Inferior parietal cortex (tissue), 1 donor: ENCODE measurements around the gene MUC2.

Experiments
- DNase-seq: peaks from one replicate; pipeline ENCODE4 v3.0.0-alpha.2; 2016; ENCODE audit errors: extremely low spot score

Gene MUC2

GRCh38 chr11:1087961-1088926 is 13.6 kb downstream of the MUC2 start:
- DNase-seq, result no peak

DNA sequence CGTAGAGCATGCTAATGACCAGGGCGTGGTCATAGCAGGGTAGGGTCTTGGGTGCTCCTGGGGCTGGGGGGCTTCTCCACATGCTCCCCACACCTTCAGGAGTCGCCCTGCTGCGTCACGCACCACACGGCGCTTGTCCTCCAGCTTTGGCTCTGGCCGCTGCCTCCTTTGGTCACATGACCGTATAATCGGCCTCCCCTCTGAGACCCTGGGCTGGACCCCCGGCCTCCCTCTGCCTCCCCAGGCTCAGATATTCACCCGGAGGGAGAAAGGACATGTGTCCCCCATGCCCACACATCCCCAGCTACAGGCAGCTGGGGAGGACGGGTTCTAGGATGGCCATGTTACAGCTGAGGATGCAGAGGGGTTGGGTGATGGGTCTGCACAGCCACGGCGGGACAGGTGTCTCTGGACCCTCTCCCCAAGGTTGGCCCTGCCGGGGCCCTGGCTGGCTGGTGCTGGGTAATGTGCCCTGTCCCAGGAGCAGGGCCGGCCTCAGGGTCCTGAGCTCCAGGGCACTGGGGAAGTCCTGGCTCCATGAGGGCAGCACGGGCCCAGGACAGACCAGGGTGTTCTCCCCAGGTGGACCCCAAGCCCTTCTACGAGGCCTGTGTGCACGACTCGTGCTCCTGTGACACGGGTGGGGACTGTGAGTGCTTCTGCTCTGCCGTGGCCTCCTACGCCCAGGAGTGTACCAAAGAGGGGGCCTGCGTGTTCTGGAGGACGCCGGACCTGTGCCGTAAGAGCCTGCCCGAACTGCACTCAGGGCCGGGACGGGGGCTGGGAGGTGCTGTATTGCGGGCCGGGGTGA is 14.5 kb downstream of the MUC2 start:
- DNase-seq, result no peak

DNA sequence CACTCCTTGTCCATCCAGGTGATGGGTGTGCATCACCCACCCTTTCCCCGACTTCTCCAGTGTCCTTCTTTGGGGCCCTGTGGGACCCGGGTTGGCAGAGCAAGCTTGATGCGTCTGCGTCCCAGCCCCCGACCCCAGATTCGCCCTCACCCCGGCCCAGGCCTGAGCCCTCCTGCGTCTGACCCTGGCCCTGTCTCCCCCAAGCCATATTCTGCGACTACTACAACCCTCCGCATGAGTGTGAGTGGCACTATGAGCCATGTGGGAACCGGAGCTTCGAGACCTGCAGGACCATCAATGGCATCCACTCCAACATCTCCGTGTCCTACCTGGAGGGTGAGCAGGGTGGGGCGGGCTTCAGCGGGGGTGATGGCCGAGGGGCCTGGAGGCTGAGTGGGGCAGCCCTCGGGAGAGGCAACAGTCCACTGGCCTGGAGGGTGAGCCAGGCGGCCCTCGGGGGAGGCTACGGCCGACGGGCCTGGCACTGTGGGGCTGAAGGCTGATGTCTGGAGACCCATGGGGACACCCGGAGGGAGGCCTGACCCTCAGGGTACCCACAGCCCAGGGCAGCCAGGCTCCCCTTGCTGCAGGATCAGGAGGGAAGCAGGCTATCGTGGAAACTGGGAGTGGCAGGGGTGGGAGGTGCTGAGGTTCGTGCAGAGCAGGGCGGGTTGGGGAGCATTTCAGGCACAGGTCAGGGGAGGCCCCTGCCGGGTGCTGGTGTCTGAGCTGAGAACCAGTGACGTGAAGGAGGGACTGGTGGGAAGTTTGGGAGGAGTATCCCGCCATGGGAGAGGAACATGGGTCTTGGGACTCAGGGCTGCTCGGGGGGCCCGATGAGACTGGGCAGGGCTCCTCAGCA is 15.3 kb downstream of the MUC2 start:
- no peak for DNase-seq

DNA sequence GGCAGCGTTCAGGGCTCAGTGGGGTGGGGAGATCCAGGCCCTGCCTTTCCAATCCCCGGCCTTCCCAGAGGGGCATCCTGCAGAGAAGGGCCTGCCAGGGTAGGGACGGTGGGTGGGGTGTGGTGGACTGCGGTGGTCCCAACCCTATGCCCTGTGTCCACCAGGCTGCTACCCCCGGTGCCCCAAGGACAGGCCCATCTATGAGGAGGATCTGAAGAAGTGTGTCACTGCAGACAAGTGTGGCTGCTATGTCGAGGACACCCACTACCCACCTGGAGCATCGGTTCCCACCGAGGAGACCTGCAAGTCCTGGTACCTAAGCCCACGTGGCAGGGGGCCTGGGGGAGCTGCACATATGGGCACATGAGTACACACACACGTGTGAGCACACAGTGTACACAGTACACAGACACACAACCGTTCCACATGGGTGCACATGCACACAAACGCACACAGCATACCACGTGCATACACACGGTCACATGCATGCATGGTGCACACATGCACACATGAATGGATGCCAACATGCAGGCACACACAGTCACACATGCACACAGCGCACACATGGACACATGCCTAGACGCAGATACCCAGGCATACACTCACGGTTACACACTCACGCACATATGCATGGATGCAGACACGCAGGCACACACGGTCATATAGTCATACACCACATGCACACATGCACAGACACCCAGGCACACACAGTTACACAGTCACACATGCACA is 16.1 kb downstream of the MUC2 start:
- no peak for DNase-seq

DNA sequence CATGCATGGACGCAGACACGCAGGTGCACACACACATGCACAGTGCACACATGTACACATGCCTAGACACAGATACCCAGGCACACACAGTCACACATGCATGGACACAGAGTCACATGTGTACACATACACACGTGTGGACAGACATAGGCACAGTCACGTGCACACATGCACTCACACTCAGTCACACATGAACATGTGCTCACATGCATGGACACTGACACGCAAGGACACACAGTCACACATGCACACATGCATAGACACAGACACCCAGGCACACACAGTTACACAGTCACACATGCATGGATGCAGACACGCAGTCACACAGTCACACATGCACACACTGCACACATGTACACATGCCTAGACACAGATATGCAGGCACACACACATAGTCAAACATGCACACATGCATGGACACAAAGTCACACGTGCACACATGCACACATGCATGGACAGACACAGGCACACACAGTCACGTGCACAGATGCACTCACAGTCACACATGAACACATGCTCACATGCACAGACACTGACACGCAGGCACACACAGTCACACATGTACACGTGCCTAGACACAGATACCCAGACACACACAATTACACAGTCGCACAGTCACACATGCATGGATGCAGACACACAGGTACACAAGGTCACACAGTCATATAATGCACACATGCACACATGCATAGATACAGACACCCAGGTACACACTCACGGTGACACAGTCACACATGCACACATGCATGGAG is 16.8 kb downstream of the MUC2 start:
- no peak for DNase-seq

DNA sequence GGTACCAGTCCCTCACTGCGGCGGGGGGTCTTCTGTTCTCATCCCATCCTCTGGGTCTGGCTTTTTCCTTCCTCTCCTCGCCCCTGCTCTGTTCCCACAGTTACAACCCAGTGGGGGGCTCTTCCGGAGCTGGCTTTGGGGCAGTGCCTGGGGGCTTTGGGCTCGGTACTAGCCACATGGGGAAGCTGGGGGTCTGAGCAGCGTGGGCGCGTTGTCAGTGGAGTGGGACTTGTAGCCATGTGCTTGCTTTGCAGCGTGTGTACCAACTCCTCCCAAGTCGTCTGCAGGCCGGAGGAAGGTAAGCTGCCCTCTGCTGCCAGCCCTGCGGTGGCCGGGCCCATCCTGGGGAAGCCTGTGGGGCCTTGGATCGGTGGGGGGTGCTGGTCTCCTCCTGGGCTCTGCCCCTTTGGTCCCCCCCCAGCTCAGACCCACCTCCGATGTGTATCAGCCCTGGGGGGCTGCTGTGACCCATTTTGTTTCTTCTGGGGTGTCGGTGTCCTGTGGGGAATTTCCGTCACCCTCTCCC is 17.5 kb downstream of the MUC2 start:
- DNase-seq, result no peak

DNA sequence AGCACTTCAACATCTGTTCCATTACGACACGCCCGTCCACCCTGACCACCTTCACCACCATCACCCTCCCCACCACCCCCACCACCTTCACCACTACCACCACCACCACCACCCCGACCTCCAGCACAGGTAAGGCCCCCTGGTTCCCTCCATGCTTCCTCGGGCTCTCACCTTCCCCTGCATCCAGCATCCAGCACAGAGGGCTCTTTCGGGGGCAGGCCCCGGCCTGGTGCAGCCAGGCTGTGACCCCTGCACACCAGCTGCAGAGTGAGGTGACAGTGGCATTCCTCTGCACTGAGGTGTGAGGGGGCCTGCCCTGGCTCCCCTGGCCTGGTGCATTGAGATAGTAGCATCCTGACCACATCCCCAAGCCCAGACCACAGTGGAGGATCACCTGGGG is 18.2 kb downstream of the MUC2 start:
- no peak for DNase-seq

- DNase-seq, result no peak
Measured at GRCh38 chr11:1099519-1100355, 25.1 kb downstream of the MUC2 start.

DNA sequence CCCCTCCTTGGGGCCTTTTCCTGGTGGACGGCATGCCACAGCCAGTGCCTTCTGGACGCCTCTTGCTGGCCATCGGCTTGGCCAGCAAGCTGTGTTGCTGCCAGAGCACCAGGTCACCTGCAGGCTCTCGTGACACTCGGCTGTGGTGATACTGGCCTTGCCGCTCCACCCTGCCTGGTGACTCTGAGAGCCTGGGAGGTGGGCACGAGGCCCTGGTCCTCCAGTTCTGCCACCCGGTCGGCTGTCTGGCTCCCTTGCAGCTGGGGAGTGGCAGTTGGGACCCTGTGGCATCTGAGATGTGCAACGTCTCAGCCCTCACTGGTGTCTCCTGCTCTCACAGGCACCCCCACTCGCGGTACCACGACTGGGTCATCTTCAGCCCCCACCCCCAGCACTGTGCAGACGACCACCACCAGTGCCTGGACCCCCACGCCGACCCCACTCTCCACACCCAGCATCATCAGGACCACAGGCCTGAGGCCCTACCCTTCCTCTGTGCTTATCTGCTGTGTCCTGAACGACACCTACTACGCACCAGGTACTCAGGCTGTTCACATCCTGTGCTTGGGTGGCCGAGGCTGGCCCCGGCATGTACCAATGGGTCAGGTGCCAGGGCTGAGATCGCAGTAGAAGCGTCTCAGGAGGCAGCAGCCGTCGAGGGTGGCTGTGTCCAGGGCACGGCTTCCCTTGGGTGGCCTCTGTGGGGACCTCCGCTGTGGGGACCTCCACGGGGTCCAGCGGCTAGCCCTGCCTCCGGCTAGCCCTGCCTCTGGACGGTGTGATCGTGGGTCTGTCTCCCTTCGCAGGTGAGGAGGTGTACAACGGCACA is 26.0 kb downstream of the MUC2 start:
- no peak for DNase-seq

DNA sequence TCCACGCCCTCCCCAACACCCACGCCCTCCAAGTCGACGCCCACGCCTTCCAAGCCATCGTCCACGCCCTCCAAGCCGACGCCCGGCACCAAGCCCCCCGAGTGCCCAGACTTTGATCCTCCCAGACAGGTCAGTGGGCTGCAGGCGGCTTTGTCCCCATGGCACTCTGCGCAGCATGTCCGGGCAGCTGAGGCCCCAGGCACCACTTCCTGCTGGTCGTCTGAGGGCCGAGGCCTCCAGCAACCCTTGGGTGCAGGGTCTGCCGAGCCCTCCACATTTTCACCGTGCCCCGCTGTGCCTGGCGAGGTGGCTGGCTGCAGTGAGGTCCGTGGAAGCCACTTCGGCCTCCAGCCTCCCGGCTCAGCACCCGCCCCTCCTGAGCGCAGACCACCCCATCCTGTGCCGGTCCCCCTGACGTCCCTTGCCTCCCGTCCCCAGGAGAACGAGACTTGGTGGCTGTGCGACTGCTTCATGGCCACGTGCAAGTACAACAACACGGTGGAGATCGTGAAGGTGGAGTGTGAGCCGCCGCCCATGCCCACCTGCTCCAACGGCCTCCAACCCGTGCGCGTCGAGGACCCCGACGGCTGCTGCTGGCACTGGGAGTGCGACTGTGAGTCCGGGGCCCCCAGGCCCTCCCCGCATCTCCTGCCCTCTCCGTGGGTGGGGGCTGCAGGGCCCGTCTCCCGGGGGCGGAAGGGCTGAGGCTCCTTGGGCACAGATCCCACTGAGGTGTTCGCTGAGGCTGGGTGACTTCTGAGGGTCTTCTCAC is 26.8 kb downstream of the MUC2 start:
- DNase-seq, result no peak

- no peak for DNase-seq
Measured at GRCh38 chr11:1102221-1102971, 27.7 kb downstream of the MUC2 start.

DNA sequence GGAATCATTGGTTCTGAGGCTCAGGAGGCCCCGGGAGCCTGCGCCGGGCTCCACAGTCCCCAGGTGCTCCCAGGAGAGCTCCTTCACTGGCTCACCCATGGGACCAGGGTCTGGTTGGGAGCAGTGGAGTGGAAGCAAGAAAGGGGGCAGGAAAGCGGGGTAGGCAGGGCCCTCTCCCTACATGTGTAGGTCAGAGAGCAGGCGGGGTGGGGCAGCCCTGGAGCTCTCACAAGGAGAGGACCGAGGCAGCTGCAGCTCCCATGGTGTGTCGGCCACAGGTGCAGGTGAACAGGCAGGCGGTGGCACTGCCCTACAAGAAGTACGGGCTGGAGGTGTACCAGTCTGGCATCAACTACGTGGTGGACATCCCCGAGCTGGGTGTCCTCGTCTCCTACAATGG is 28.3 kb downstream of the MUC2 start:
- no peak for DNase-seq

GRCh38 chr11:1103401-1104360 is 29.0 kb downstream of the MUC2 start:
- DNase-seq, result no peak

DNA sequence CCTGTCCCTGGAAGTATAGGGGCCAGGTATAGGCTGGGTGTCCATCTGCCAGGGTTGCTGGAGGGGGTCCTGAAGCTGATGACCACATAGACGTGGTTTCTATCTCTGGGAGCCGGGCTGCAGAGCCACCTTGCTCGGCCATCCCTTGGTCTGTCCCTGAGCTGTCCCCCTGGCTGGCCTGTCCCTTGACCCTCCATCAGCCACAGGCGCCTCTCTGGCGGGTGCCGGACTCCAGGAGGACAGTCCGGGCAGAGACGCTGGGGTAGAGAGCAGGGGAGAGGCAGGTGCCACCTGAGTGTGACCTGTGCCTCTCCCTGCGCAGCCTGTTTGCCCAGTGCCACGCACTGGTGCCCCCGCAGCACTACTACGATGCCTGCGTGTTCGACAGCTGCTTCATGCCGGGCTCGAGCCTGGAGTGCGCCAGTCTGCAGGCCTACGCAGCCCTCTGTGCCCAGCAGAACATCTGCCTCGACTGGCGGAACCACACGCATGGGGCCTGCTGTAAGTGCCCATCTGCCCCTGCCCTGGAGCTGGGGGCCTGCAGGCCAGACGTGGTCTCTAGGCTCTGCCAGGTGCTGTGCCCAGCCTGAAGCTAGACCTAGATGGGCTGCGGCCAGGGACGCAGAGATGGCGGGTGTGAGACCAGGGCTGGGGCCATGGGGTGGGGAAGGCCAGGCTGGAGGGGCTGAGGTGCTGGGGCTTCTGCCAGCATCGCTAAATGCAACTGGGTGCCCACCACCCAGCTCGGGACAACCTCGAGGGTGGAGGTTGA is 29.9 kb downstream of the MUC2 start:
- no peak for DNase-seq

DNA sequence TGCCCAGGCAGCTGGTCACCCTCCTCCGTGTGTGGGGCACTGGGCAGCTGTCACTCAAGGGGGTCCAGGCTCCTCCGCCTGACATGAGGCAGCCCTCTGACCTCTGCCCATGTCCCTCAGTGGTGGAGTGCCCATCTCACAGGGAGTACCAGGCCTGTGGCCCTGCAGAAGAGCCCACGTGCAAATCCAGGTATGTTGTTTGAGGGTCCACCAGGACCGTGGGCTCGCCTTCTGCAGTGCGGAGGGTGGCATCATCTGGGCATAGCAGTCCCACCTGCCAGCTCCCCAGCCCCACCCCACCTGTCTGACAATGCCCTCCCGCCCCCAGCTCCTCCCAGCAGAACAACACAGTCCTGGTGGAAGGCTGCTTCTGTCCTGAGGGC is 30.5 kb downstream of the MUC2 start:
- DNase-seq, result no peak
